Measurements from ENCODE around the gene BDKRB1.

The BDKRB1 gene

DNA sequence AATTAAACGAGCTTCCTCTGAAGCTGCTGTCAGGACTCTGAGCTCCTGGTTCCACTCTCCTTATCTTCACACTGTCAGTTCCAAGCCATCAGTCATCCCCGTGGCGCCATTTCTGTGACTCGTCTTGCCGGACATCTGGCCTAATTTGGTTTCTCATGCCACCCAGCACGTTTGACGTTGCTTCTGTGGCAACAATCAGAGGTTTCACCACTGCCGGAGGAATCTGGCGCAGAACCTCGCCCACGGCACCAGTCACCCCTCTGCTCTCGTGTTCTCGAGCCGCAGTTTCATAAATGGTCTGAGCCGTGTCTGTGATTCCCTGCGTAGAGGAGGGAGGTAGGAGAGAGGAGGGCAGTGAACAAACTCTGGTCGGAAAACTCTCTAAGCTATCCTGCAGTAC lies 29.7 kb downstream of the BDKRB1 start:
- no peak for DNase-seq

DNA sequence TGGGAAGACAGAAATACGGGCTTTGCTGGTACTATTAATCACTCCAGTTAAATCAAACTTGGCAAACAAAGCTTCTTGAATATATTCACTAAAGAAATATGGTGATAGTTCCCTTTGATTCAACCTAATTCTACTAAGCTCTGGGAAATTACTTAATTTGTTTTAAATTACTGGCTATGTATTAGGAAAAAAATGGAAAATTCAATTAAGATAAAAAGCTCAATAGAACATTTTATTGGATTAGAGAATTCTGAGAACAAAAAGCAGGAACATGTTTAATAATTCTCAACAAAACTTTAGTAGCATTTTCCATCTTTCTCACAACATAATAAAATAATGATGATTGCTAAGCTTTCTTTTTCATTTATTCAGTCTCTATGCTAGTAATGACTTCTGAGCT lies 30.2 kb downstream of the BDKRB1 start:
- DNase-seq: no peak

DNA sequence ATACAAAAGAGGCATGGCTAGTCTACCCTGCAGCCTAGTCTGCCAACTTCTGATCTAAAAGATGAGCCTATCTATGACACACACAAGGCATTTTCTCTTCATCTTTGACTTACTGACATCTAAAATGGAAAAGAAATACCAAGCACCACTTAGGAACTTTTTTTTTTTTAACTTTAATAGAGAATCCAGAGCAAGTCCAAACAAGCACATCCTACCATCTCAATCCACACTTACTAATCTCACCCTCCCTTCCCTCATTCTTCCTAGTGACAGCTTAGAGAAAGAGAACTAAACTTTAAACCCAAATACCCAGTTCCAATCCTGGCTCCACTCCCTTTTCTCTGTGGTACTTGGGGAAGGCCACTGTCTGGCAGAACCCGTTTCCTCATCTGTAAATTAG lies 31.8 kb downstream of the BDKRB1 start:
- no peak for DNase-seq

DNA sequence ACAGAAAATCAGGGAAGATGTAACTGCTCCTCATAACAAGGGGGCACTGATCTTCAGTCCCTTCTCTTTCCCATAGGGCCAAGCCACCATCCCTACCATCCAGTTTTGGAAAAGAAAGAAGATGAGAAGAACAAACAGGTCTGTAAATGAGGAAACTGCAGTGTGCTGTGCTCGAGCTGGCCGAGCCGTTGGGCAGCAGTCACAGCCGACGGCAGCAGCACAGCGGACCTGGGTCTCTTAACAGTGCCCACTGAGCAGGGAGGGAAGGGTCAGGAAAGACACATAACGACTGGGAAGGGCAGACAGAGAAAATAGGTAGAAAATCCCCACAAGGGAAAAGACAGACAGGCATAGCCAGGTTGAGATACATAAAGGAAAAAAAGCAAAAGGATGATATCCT lies 38.2 kb downstream of the BDKRB1 start:
- DNase-seq: no peak

DNA sequence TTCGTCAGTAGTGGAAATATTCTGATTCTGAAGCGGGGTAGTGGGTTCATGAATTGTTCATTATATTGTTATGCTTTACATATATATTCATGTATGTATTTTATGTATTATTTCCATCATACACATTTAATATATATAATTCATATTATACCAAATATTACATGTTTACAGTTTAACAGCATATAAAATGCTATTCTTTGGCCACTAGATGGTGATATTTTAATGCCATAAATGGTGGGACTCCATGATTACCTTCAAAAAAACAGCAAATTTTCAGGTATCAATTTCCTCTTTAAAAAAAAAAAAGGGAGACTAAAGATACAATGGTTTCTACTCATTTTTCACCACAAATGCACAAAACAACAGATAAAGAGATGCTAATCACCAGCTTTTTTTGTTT lies 41.0 kb downstream of the BDKRB1 start:
- DNase-seq: no peak

DNA sequence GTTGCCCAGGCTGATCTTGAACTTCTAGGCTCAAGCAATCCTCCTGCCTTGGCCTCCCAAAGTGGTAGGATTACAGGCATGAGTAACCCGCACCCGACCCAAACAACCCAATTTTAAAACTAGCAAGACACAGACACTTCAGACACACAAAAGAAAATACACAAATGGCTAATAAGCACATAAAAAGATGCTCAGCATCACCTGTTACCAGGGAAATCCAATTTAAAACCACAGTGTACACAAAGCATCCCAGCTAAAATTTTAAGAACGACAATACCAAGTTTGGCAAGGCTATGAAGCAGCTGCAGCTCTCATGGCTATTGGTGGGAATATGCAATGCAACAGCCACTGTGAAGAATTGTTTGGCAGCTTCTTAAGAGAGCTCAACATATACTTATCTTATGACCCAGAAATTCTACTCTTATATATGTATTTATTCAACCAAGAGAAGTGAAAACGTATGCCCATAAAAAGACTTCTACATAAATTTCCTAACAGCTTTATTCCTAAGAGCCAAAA lies 42.0 kb downstream of the BDKRB1 start:
- DNase-seq: no peak

DNA sequence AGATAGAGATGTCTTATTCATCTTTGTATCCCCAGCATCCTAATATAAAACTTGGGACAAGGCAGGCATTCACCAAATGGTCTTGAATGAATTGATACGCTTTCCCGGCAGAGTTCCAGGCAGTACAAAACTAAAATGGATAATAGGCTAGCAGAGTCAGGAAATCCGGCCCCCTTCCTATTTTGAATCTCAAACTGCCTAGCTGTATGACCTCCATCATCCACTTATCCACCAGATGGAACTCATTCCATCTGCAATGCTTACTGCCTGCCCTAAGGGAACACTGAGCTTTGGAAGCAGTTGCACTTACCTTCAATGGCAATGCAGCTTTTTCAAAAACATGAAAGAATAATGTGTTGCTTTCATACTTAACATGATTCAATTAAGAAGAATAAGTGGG lies 43.4 kb downstream of the BDKRB1 start:
- no peak for DNase-seq

DNA sequence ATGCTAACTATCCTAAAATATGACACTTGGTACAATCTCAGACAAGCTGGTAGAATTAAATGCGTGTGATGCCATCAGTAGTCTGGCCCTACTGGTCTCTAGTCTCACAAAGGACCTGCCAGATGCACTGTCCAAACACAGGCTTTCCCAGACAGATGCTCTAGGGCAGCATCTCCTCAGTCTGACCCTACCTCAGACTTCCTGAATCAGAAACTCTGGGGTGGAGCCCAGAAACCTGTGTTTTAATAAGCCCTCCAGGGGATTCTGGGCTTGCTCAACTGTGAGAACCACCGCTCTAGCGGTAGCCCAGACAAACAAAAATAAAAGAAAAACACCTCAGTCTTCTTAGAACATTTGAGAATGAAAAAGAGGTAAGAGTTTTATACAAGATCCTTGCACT lies 48.0 kb downstream of the BDKRB1 start:
- DNase-seq: no peak

DNA sequence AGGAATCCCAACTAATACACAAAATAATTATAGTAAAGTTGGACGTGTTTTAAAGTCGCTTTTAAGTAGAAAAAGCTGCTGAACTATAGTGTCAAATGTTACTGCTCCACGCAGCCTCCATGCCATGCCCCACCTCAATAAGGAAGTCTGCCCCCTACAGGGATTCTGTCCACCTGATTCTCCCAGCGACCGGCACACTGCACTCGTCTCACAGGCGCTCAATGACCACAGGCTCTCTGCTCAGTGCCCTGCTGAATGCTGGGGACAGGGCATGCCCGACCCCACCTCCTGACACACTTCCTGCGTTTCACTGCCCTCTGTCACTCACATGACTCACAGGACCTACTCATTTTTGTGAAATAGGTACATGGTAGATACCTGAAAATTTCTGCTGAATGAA lies 48.9 kb downstream of the BDKRB1 start:
- no peak for DNase-seq

DNA sequence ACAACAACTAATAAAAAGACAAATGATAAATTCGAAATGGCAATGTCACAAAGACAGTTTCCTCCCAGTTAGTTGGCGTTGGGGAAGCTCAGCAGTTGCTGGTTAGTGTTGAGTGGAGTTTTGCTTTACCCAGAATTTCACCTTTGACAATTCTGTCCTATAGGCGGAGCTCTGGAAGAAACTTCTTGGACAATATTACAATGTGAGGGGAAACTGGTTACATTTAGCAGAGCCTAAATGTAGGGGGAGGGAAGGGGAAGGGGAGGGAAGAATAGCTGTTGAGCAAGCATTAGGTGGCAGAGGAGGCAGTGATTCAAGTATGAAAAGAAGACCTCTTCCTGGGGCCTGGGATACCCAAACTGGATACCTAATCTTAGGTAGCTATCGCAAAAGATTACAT lies 51.4 kb downstream of the BDKRB1 start:
- no peak for DNase-seq

DNA sequence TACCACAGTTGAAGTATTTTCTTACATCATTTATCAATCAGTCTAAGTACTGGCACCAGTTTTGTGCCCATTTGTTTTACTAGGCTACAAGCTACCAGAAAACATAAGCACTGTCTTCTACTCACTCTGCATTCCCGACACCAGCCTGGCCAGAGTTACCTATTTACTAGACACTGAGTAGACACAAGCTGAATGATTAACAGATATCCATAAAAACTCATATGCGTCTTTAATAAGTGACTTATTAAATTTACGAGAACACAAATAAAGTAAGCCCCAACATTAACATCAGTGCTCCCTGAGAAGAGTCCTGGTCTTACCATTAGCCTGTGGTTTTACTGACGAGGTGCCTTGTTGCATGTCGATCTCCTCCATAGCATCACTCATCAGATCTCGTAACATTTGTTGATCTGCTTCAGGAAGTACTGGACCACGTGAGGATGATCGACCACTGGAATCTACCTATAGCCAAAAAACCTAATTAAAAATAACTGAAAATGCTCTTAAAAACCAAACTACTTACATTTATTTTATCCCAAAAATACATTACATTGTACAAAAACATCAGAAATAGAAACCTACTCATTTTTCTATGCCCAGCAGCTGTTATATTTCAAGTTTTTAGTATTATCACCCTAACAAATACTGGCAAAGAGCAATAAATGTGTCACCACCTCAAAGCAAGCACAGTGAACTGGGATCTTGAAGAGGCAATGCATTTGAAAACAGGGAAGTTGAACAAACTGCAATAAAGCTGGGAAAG lies 53.3 kb downstream of the BDKRB1 start:
- no peak for DNase-seq

DNA sequence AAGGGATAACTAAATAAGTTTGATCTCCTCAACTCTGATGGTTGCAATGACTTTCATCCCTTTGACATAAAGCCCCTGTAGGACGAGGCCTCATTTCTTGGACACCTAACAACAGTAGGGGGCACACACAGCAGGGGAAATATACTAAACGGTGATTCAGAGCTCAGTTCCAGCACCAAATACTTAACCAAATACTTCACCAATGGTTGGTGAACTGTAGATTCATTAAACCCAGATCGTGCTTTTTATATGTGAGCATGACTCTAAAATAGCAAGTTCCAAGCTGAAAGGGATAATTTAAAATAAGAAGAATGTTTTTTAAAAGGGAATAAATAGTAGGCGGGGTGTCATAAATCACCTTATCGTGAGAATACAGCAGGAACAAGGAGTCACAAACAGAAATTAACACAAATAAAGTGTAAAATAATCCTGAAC lies 53.9 kb downstream of the BDKRB1 start:
- no peak for DNase-seq

DNA sequence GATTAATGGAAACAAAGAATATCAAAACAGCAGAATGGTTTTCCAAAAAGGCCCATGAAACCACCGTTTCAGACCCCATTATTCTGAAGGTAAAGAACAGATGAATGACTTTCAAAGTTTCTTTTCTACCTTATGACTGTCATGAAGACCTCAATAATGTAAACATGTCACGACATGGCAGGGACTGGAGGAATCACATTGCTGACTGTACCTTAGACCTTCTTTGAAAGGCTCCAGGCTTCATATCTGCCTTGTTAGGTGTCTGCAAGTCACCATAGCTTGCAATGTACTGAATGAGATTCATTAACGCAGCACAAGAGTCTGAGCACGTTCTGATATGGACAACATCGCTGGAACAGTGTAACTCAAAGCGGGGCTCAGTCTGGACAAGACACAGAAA lies 54.9 kb downstream of the BDKRB1 start:
- DNase-seq: no peak
